ENCODE measurements around the gene MAN1C1. TPM values are rescaled to one million over a fixed set of nuclear protein-coding genes. Genes with fewer than 3 reads are reported as not detected.

MAN1C1 gene
- total and polyA plus RNA-seq, 2 donors (not counting 3 experiments of a cell fraction or from before 2014, with no cell fraction given): 1.5 to 4.0 TPM

GRCh38 chr1:25711555-25712298, 95.1 kb downstream of the MAN1C1 start:
- intact Hi-C loops (cut with micrococcal nuclease) (no loop called here), dilution Hi-C loops (cut with MboI; ENCODE audit: extremely low pct_ligation_motif_present, low sequenced_read_pairs) (no loop called here)
- H3K79me2 ChIP-seq (ENCODE audit: control insufficient read depth, insufficient read depth, low read length): no peaks in the 10 kb centered on the region
- H3K27me3 ChIP-seq (ENCODE audit: control insufficient read depth in 2 of 2, insufficient read depth in 2 of 2, low read length in 2 of 2): peaks cover 0 to 2% of the 10 kb centered on the region in 2 experiments
- H3K9me1 ChIP-seq (replicated peaks; ENCODE audit: control insufficient read depth, extremely low read depth, insufficient read depth, low read length): no peaks in the 10 kb centered on the region
- H3K9ac ChIP-seq (replicated peaks; ENCODE audit: extremely low read depth, insufficient read depth, low read length): no peak overlapping the region
- no peak for TF ChIP-seq MAX (IDR thresholded peaks at IDR 0.05; ENCODE audit: insufficient read depth, insufficient read length)
- TF ChIP-seq POLR2A (IDR thresholded peaks at IDR 0.05; ENCODE audit: low read depth, low read length): no peak
- TF ChIP-seq MYC (IDR thresholded peaks at IDR 0.05; ENCODE audit: low read depth, low read length): no peak
- TF ChIP-seq GATA2 (IDR thresholded peaks at IDR 0.05; ENCODE audit: insufficient read depth, insufficient read length, low read depth, low read length): no peak
- TF ChIP-seq JUN (IDR thresholded peaks at IDR 0.05; ENCODE audit: borderline replicate concordance, insufficient read depth, insufficient read length, low read depth): no peak
- no peak for TF ChIP-seq CTCF (IDR thresholded peaks at IDR 0.05; ENCODE audit: extremely low read depth in 1 of 2, insufficient read depth in 1 of 2, low read depth in 1 of 2, low read length in 2 of 2)
- no peak for TF ChIP-seq FOS (IDR thresholded peaks at IDR 0.05; ENCODE audit: borderline replicate concordance, insufficient read depth, low read length)
- TF ChIP-seq POLR2AphosphoS5 (IDR thresholded peaks at IDR 0.05; ENCODE audit: insufficient read depth, low read depth, low read length): no peak
- no peak for TF ChIP-seq EZH2 (IDR thresholded peaks at IDR 0.05; ENCODE audit: borderline replicate concordance, low read depth, low read length, severe bottlenecking)
- no peak overlapping the region for H2AFZ ChIP-seq (ENCODE audit: low read depth, low read length)
- no peak overlapping the region for H3K4me2 ChIP-seq (ENCODE audit: insufficient read depth, low read length)
- H3K27ac ChIP-seq (ENCODE audit: insufficient read depth, low read depth, low read length): no peak overlapping the region
- no peaks in the 10 kb centered on the region for H3K9me3 ChIP-seq (replicated peaks; ENCODE audit: control insufficient read depth, insufficient read depth, low read length)
- no peaks in the 10 kb centered on the region for H4K20me1 ChIP-seq (replicated peaks; ENCODE audit: control insufficient read depth, extremely low read depth, insufficient read depth, low read length)
- H3K4me3 ChIP-seq (replicated peaks in 1 of 3; ENCODE audit: insufficient read depth in 1 of 3, low read depth in 1 of 3, low read length in 3 of 3): no peak overlapping the region
- BruUV-seq (replicated peaks): no TSS peak
- FAIRE-seq (no peak), DNase-seq (ENCODE audit: low read depth, low spot score) (no peak)
- no peaks in the 10 kb centered on the region for H3K4me1 ChIP-seq (ENCODE audit: control insufficient read depth, extremely low read depth, insufficient read depth, low read length)
- POLR2A ChIA-PET: no interaction called here
- CTCF ChIA-PET: no interaction called here
- H3K36me3 ChIP-seq (ENCODE audit: control insufficient read depth in 2 of 2, extremely low read depth in 1 of 2, insufficient read depth in 2 of 2, low read length in 2 of 2): no peaks in the 10 kb centered on the region

Measured in endothelial cell of umbilical vein (primary cell).